ENCODE measurements around the gene LRRC37B.
"Not testable (repeated sequence)": the region's sequence is repeated elsewhere in the genome, so short reads cannot be mapped to it uniquely, and the experiment has no call there.

LRRC37B gene

GRCh38 chr17:32006957-32007462 is at the start of gene LRRC37B:
Gene LRRC37B, plus strand, starts transcription at chr17:32007383. Its CDS starts 14,010 bp downstream, at chr17:32021393.
- peak; percentile 39 for DNase-seq (ENCODE audit: low read depth)

- DNase-seq (ENCODE audit: low read depth): not testable (repeated sequence)
Measured at GRCh38 chr17:31964131-31964530, 43.1 kb upstream of the LRRC37B start.

GRCh38 chr17:31967648-31968047 is 39.5 kb upstream of the LRRC37B start:
- no peak for DNase-seq (ENCODE audit: low read depth)

GRCh38 chr17:31970416-31970815 is 36.8 kb upstream of the LRRC37B start:
- not testable (repeated sequence) for DNase-seq (ENCODE audit: low read depth)

GRCh38 chr17:31974269-31975071 is 32.7 kb upstream of the LRRC37B start:
- not testable (repeated sequence) for DNase-seq (ENCODE audit: low read depth)

- DNase-seq (ENCODE audit: low read depth): not testable (repeated sequence)
Measured at GRCh38 chr17:31975391-31975790, 31.8 kb upstream of the LRRC37B start.

- DNase-seq (ENCODE audit: low read depth): not testable (repeated sequence)
Measured at GRCh38 chr17:31991821-31992220, 15.4 kb upstream of the LRRC37B start.

GRCh38 chr17:31997005-31997404 is 10.2 kb upstream of the LRRC37B start:
- DNase-seq (ENCODE audit: low read depth): no peak

- no peak for DNase-seq (ENCODE audit: low read depth)
Measured at GRCh38 chr17:32007463-32008298, 498 bp downstream of the LRRC37B start.

- DNase-seq (ENCODE audit: low read depth): no peak
Measured at GRCh38 chr17:32009262-32009542, 2.0 kb downstream of the LRRC37B start.

- DNase-seq (ENCODE audit: low read depth): no peak
Measured at GRCh38 chr17:32010114-32010513, 2.9 kb downstream of the LRRC37B start.

- no peak for DNase-seq (ENCODE audit: low read depth)
Measured at GRCh38 chr17:32015245-32016013, 8.2 kb downstream of the LRRC37B start.

GRCh38 chr17:32016231-32016630 is 9.0 kb downstream of the LRRC37B start:
- DNase-seq (ENCODE audit: low read depth): no peak

- no peak for DNase-seq (ENCODE audit: low read depth)
Measured at GRCh38 chr17:32019228-32019627, 12.0 kb downstream of the LRRC37B start.

GRCh38 chr17:32020943-32021614 is 13.9 kb downstream of the LRRC37B start:
- no peak for DNase-seq (ENCODE audit: low read depth)

- DNase-seq (ENCODE audit: low read depth): no peak
Measured at GRCh38 chr17:32021615-32021955, 14.4 kb downstream of the LRRC37B start.

- not testable (repeated sequence) for DNase-seq (ENCODE audit: low read depth)
Measured at GRCh38 chr17:32022554-32022953, 15.4 kb downstream of the LRRC37B start.

GRCh38 chr17:32027271-32027670 is 20.1 kb downstream of the LRRC37B start:
- DNase-seq (ENCODE audit: low read depth): not testable (repeated sequence)

- no peak for DNase-seq (ENCODE audit: low read depth)
Measured at GRCh38 chr17:32033223-32033622, 26.0 kb downstream of the LRRC37B start.

GRCh38 chr17:32033812-32034211 is 26.6 kb downstream of the LRRC37B start:
- DNase-seq (ENCODE audit: low read depth): not testable (repeated sequence)

- not testable (repeated sequence) for DNase-seq (ENCODE audit: low read depth)
Measured at GRCh38 chr17:32040246-32040645, 33.1 kb downstream of the LRRC37B start.

All from GM04504 (cell line).